MM.1S (cell line): ENCODE measurements around the gene LGALS12.

Experiments
- DNase-seq: peaks from one replicate; pipeline ENCODE4 v3.0.0-alpha.2; 2015
- H2AFZ ChIP-seq: fragments of 300-600 bp; sonication (generic); 2 replicates; pipeline ENCODE4 v1.6.0; 2016; ENCODE audit warnings: antibody characterized with exemption, low read length
- H3F3A ChIP-seq: fragments of 300-600 bp; sonication (generic); 2 replicates; pipeline ENCODE4 v1.6.1; 2016; ENCODE audit warnings: mild to moderate bottlenecking, antibody characterized with exemption, low read length, moderate library complexity, mixed read lengths; ENCODE audit not compliant: insufficient read depth
- H3K27ac ChIP-seq: fragments of 300-600 bp; sonication (generic); 2 replicates; pipeline ENCODE4 v1.5.1; 2016; ENCODE audit warnings: mild to moderate bottlenecking, low read length
- H3K27me3 ChIP-seq: fragments of 300-600 bp; sonication (generic); replicated peaks from 2 replicates; pipeline ENCODE4 v1.6.0; 2016; ENCODE audit warnings: low read length; ENCODE audit not compliant: insufficient read depth
- H3K36me3 ChIP-seq: fragments of 300-600 bp; sonication (generic); replicated peaks from 2 replicates; pipeline ENCODE4 v1.6.1; 2016; ENCODE audit warnings: mild to moderate bottlenecking, low read length, mixed read lengths; ENCODE audit not compliant: insufficient read depth
- H3K4me1 ChIP-seq: fragments of 300-600 bp; sonication (generic); 2 replicates; pipeline ENCODE4 v1.6.1; 2016; ENCODE audit warnings: low read length, mixed read lengths
- H3K4me2 ChIP-seq: fragments of 300-600 bp; sonication (generic); 2 replicates; pipeline ENCODE4 v1.6.0; 2016; ENCODE audit warnings: low read depth, low read length
- H3K4me3 ChIP-seq: fragments of 300-600 bp; sonication (generic); 2 replicates; pipeline ENCODE4 v1.5.1; 2016; ENCODE audit warnings: low read length, mixed read lengths
- H3K79me2 ChIP-seq: fragments of 300-600 bp; sonication (generic); 2 replicates; pipeline ENCODE4 v1.6.1; 2016; ENCODE audit warnings: mixed run types, low read length, mixed read lengths
- H3K9ac ChIP-seq: fragments of 300-600 bp; sonication (generic); 2 replicates; pipeline ENCODE4 v1.6.1; 2016; ENCODE audit warnings: low read length, mixed read lengths
- H3K9me2 ChIP-seq: fragments of 300-600 bp; sonication (generic); replicated peaks from 2 replicates; pipeline ENCODE4 v1.6.1; 2016; ENCODE audit warnings: mild to moderate bottlenecking, low read length, mixed read lengths; ENCODE audit not compliant: insufficient read depth
- H3K9me3 ChIP-seq: fragments of 300-600 bp; sonication (generic); replicated peaks from 2 replicates; pipeline ENCODE4 v1.6.1; 2016; ENCODE audit warnings: mild to moderate bottlenecking, low read length, mixed read lengths; ENCODE audit not compliant: insufficient read depth
- H4K20me1 ChIP-seq: fragments of 300-600 bp; sonication (generic); 2 replicates; pipeline ENCODE4 v1.6.1; 2016; ENCODE audit warnings: mild to moderate bottlenecking, low read length, moderate library complexity, mixed read lengths; ENCODE audit not compliant: insufficient read depth
- EZH2 ChIP-seq: fragments of 300-600 bp; sonication (generic); optimal IDR thresholded peaks from 2 replicates; pipeline ENCODE3; 2017; ENCODE audit warnings: low read depth, mild to moderate bottlenecking, antibody characterized with exemption, low read length, mixed read lengths
- EZH2phosphoT487 ChIP-seq: fragments of 300-600 bp; sonication (generic); IDR thresholded peaks from 2 replicates; pipeline ENCODE4 v1.6.1; 2018; ENCODE audit warnings: antibody characterized with exemption, low read length
- TF ChIP-seq, protein P1 (sequence below): fragments of 300-600 bp; sonication (generic); IDR thresholded peaks from 2 replicates; pipeline ENCODE4 v1.5.1; 2016; ENCODE audit warnings: antibody characterized with exemption, low read length, mixed read lengths

Gene LGALS12

DNA sequence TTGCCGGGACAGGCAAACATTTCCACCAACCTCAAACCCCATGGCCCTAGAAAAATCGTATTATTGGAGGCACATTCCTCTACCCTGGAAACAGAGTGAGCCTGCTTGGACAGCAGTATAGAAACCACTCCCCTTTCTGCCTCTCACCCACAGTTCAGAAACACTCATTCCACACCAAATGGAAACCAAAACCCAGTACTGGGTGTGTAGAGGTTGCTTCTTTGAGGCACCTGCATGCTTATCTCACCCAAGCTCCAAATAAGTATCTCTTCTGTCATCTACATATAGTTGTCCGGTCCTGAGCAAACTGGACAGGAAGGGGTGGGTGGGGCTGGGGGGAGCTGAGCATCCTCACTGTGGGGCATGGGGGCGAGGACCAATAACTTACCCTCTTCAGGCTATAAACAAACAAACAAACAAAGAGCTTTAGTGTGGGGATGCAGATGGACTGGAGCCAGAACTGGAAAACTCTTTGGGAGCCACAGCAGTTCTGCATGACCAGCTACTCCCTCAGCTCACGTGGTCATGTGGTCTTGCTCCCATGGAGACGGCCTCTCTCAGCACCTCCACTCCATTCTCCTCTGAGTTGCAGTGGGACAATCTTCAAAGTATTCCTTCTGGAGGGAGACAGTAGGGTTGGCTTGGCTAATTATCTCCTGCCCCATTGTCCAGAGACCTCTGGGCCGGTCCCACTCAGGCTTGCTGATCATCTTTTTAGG, 58.3 kb downstream of the LGALS12 start:
- peak overlapping the region; percentile 83 for H3K27ac ChIP-seq

DNA sequence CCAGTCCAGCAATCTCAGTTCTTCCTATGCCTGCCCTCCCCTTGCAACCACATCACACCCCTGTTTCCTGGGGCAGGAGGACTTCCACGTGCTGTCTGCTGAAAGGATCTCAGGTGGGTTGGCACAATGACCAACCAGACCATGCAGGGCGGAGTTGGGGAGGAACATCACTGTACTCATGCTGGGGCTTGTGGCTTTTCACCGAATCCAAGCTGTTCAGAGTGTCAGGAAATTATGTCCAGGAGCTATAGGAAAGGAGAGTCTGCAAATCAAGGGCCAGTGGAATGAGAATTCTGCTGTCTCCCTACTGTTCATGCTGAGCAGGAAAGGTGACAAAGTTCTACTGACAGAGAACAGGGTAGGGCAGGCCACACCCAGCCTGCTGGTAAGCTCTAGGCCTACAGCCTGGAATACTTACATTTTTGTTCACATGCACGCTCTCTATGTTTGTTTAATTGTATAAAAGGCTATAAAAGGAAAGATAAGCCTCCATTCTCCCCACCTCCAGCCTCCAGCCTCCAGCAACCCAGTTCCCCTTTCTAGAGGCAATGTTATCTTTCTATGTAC, 59.0 kb downstream of the LGALS12 start:
- no peaks in the 10 kb centered on the region for H3K27me3 ChIP-seq
- TF ChIP-seq EZH2phosphoT487 (no peak), EZH2 (no peak)
- TF ChIP-seq, protein P1, sequence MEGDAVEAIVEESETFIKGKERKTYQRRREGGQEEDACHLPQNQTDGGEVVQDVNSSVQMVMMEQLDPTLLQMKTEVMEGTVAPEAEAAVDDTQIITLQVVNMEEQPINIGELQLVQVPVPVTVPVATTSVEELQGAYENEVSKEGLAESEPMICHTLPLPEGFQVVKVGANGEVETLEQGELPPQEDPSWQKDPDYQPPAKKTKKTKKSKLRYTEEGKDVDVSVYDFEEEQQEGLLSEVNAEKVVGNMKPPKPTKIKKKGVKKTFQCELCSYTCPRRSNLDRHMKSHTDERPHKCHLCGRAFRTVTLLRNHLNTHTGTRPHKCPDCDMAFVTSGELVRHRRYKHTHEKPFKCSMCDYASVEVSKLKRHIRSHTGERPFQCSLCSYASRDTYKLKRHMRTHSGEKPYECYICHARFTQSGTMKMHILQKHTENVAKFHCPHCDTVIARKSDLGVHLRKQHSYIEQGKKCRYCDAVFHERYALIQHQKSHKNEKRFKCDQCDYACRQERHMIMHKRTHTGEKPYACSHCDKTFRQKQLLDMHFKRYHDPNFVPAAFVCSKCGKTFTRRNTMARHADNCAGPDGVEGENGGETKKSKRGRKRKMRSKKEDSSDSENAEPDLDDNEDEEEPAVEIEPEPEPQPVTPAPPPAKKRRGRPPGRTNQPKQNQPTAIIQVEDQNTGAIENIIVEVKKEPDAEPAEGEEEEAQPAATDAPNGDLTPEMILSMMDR, result no peak
- H2AFZ ChIP-seq, result no peak overlapping the region
- no peaks in the 10 kb centered on the region for H3K9me2 ChIP-seq
- H3K4me3 ChIP-seq, result no peak overlapping the region; the same call in 1 of the 2 replicates
- no peaks in the 10 kb centered on the region for H3K79me2 ChIP-seq
- no peaks in the 10 kb centered on the region for H3K36me3 ChIP-seq
- peak overlapping the region; percentile 23 for H3K9ac ChIP-seq
- H3K9me3 ChIP-seq, result no peaks in the 10 kb centered on the region
- H3K27ac ChIP-seq, result peak overlapping the region; percentile 83; the same call in 1 of the 2 replicates
- no peak for DNase-seq
- no peaks in the 10 kb centered on the region for H4K20me1 ChIP-seq
- peak overlapping the region; percentile 47 for H3K4me2 ChIP-seq
- peaks cover 32% of the 10 kb centered on the region for H3K4me1 ChIP-seq
- H3F3A ChIP-seq, result peaks cover 21% of the 10 kb centered on the region

More for the DNA sequence above, 58.3 kb downstream of the LGALS12 start:
- Histone ChIP-seq H3K4me2 (peak overlapping the region; percentile 47), H3K9me3 (no peaks in the 10 kb centered on the region), H2AFZ (no peak overlapping the region), H3K4me3 (peak overlapping the region; percentile 1; the same call in 1 of the 2 replicates), H3K4me1 (peaks cover 32% of the 10 kb centered on the region), H3K79me2 (no peaks in the 10 kb centered on the region), H3K9ac (peak overlapping the region; percentile 23), H4K20me1 (no peaks in the 10 kb centered on the region), H3K9me2 (no peaks in the 10 kb centered on the region), H3F3A (peaks cover 21% of the 10 kb centered on the region), H3K36me3 (no peaks in the 10 kb centered on the region), H3K27me3 (no peaks in the 10 kb centered on the region)
- DNase-seq, result peak; percentile 90
- TF ChIP-seq EZH2phosphoT487, result no peak
- TF ChIP-seq EZH2, result no peak
